T-helper 2 cell (primary cell): ENCODE measurements around the gene SNX7.

Source experiments
- DNase-seq, 5 experiments: peaks; one replicate each; pipeline versions ENCODE4 v3.0.0 to v3.0.0-alpha.2; 2012 to 2022
- total RNA-seq, 2 donors: gene quantifications; one replicate each; lab custom pipeline; 2026; lab: John Stamatoyannopoulos, UW

Gene SNX7, protein sequence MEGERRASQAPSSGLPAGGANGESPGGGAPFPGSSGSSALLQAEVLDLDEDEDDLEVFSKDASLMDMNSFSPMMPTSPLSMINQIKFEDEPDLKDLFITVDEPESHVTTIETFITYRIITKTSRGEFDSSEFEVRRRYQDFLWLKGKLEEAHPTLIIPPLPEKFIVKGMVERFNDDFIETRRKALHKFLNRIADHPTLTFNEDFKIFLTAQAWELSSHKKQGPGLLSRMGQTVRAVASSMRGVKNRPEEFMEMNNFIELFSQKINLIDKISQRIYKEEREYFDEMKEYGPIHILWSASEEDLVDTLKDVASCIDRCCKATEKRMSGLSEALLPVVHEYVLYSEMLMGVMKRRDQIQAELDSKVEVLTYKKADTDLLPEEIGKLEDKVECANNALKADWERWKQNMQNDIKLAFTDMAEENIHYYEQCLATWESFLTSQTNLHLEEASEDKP
- 0 to 1.5 reads per million in 2 donors for total RNA-seq

DNA sequence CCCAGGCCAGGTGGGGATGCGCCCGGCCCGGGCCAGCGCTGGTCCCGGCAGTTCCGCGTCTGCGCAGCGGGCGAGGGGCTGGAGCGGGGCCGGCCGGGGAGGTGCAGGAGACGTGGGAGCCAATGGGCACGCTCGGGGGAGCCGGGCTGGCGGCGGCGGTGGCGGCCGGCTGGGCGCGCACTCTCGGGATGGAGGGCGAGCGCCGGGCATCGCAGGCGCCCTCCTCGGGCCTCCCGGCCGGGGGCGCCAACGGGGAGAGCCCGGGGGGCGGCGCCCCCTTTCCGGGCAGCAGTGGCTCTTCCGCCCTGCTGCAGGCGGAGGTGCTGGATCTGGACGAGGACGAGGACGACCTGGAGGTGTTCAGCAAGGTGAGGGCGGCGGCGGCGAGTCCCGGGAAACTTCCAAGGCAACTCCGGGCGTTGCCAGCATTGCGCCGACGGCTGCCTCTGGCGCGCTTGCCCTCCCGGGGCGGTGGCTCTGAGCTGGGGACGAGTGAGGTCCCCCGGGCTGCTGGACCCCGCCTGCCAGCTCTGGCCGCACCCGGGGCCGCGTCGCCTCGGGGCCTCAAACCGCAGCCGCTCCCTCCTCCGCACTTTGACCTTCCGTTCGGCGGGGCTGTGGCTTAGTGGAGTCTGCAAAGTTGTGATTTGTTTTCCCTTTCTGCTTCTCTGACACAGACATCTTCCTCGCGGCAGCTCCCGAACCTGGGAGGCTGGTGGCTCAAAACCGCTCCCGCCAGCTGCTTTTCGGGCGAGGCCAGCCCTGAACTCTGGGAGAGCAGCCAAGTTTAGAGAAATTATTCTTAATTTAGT lies at the start of gene SNX7:
TSS of gene SNX7 (plus strand) at position 178 of the 812 bp plus-strand sequence. CDS start at position 189, 11 bp downstream.
- DNase-seq, result peak in 1 of 5 experiments; percentile 10

DNA sequence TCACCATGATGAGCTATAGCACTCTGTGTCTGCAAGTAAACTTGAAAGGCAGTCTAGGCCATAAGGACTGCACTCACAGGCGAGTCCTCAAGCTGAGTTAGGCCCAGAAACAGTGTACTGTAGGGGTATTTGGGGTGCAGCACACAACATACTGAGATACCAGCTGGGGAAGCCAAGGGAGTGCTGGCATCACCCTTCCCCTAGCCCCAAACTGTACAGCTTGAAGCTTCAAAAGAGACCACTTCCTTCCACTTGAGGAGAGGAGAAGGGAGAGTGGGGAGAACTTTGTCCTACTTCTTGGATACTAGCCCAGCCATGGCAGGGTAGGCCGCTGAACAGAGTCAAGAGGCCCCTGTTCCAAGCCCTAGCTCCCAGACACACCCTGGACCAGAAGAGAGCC lies 24.2 kb upstream of the SNX7 start:
- no peak for DNase-seq

DNA sequence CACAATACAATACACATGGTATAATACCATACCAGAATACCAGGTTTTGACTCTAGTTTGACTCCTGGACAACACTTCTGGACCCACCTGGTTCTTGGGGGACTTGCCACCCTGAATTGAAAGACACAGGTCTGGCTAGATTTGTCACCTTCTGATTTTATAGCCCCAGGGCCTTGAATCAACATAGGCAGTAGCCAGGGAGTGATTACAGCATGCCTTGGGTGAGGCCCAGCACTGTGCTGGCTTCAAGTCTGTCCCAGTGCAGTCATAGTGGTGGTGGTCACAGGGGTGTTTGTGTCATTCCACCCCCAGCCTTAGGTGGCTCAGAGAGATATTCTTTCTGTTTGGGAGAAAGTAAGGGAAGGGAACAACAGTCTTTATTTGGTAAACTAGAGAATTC lies 23.3 kb upstream of the SNX7 start:
- DNase-seq, result no peak

DNA sequence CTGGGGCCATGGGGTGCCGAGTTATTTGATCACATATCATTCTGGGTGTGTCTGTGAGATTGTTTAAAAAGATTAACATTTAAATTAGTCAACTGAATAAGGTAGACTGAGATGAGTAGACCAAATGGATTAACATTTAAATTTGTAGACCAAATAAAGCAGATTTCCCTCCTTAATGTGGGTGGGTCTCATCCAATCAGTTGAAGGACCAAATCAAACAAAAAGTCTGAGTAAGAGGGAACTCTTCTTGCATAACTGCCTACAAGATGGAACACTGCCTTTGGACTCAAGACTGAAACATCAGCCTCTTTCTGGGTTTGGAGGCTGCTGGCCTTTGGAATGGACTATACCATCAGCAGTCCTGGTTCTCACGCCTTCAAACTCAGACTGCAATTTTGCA lies 17.0 kb upstream of the SNX7 start:
- no peak for DNase-seq

DNA sequence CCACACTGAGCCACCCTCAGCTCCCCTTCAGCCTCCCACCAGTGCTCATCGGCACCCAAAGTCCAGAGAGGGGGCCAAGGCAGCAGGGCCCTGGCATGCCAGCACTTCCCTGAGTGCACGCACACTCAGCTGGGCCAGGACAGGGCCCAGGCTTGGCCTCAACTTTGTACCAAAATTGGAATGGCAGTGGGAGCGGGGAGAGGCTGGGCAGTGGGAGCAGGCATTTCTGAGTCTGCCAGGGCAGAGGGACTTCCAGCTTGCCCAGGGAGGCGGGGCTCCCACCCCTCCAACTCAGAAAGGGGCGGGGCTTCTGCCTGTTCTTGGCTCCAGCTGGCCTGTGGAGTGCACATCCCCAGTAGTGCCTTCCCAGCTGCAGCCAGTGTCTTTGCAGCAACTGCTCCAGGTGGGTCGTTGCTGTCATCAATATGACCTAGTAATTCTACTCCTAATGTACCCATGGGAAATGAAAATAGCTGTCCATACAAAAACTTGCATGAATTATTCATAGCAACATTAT lies 10.3 kb upstream of the SNX7 start:
- no peak for DNase-seq

DNA sequence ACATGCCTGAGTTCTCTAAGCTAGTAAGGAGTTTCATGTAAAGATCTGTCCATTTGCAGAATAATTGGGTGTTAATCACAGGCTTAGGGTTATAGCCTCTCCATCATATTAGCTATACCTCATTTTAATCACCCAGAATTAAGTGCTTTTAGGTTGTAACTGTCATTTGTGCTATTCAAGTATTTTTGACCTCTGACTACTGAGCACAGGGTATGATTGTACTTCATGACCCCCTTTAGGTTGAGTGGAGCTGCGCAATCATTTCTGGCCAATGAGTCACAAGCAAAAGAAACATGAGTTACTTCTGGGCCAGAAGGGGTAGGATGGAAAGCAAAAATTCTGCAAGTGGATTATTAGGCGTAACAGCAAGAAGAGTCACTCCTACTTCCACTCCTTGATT lies 8.4 kb upstream of the SNX7 start:
- no peak for DNase-seq

DNA sequence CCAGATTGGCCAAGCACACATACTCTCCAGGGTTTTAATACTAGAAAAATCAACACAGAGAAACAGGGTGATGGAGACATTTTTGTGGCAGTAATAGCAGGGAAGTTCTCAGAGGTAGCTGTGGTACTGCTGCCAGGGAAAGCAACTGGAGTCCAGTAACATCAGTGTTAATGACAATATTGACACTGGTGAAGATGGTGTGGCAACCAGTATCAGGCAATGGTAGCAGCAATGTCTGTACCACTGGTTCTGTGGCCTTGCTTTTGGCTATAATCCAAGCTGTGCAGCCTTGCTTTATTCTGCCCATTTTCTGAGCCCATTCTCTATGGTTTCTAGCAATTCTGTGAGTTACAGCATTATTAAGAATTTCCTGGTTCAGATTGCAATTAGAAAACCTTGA lies 1.6 kb upstream of the SNX7 start:
- DNase-seq, result no peak

DNA sequence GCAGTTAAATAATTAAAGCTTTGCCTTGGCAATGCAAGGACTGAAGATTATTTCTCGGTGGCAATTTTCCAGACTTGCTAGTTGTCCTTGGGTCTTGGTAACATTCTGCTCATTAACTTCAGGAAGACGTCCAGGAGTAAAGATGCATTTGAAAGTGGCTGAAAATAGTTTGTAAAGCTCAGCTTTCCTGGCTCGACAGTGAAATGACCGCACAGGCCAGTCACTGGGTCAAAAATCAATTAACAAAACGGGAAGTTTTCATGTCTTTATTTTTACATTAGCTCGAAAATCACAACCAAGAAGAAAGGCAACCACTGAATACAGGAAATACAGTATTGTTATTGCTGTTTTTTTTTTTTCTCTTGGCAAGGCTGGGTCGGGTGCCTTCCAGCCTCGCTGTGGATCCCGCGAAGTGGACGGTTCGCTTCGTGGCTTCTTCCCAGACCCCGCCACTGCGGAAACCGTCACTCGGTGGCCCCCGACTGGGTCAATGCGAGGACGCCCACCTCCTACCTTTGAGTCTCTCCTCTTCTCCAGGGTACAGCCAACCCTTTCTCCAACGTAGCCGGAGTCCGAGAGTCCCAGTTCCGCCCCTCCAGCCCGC lies 479 bp upstream of the SNX7 start:
- DNase-seq, result no peak

DNA sequence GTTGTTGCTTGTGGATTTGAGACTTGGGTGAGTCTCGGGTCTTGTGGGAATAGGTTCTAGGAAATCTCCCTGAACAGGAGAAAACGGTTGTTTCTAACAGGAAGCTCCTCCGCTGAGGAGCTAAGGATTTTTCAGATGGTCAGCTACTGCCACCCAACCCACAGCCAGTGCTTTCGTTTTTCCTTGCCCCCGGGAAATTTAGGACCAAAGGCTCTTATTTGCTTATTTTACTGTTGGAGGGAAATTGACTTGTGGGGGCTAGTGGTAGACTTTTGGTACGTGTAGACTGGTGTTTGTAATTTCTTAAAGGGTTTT lies 792 bp downstream of the SNX7 start:
- no peak for DNase-seq

DNA sequence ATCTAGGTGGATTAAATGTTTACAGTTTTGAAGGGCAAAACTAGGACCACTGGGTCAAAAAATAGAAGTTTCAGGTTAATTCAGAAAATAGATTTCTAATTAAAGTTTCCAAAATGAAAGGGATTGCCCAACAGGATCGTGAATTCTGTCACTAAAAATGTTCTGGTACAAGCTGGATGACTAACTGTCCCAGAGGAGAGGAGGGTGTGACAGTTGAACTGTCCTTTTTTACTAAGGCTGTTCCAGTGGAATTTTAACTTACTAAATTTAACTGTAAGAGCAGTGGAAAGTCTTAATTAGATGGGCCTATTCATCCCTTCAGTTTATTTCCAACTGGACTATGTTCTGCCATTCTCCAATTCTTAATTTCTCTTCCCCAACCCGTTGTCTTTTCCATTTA lies 7.2 kb downstream of the SNX7 start:
- no peak for DNase-seq

DNA sequence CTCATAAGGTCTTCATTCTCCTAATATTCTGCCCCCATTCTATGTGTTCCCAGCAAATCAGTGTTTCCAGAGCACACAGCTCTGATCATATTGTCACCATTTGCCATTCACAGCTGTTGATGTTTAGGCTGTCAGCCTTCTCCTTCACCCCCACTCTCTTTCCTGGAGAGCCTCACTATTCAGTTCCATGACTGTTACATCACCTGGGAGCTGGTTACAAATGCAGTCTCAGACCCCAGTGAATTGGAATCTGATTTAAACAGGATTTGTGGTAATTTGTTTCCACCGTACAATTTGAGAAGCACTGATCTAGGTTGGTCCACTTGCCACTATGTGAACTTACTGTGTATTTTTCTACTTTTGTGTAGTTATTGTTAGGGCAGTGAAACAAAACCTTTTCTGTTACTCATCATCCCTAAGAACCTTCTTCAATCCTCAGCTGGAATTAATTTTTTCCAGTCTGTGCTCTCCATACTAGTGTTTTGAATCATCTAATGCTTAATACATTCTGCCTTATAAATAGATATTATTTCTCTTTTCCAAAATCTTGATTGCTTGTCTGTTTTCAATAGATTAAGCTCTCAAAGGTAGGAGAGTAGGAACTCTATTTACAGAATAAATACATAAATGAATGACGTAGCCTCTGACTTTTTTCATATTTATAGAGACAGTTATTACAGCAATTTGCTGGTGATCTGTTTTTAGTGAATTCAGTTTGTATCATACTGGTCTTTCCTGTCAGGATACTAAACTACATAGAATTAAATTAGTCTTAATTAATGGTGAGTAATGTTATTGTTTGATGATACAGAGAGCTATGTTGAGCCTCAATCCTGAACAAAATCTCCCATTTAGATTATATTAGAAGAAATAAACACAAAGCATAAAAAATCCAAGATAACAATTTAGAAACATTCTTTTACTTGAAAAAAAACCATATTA lies 8.1 kb downstream of the SNX7 start:
- DNase-seq, result no peak

DNA sequence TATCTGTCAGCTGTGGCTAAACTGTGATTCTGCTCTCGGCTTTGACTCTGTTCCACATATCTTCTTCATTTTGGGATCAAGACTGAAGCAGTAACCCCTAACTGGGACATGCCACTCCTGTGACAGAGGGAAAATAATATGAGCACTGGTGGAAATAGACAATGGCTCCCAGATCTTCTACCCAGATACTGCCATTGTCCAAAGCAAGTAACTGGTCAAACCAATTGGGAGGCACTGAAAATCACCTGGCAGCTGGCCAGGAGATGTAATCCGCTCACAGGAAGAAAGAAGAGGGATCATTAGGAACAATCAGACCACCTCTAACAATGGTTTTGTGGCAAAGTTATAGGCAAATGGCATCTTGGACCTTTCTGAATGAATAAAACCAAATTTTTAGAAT lies 10.7 kb downstream of the SNX7 start:
- no peak for DNase-seq

DNA sequence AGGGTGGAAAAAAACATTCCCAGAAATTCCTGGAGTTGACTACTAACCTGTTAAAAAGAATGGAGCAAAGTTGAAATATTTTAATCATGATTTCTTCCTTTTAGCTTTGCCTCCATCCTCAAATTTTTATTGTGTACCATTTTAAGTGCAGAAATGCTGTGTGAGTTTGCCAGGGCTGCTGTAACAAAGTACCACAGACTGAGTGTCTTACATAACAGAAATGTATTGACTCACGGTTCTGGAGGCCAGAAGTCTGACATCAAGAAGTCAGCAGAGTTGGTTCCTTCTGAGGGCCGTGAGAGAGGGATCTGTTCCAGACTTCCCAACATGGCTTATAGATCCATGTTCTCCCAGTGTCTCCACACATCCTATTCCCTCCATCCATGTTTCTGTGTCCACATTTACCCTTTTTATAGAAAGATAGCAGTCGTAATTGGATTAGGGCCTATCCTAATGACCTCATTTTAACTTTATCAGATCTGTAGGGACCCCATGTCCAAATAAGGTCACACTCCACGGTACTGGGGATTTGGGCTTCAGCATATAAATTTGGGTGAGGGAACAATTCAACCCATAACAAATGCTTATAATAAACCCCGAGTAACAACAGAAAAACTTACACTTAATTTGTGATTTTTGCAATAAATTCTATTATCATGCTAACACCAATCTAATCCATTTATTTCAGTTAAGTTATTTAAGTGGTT lies 12.7 kb downstream of the SNX7 start:
- no peak for DNase-seq

DNA sequence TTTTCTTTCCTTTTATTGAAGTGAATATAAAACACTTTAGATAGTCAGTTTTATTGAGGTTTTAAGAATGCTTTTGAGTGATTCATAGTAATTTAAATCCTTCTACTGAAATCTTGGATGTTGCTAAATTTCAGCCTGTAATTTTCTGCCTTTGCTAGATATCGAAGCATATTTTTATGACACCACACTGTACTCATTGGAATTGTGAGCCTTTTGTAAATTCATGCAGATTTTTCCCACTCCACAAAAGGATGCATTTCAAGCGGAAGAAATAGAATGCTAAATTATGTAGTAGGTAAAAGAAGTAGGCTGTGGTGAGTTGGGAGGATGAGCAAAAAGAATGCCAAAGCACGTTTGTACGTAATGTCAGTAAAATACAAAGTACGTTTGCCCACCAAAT lies 13.8 kb downstream of the SNX7 start:
- no peak for DNase-seq

DNA sequence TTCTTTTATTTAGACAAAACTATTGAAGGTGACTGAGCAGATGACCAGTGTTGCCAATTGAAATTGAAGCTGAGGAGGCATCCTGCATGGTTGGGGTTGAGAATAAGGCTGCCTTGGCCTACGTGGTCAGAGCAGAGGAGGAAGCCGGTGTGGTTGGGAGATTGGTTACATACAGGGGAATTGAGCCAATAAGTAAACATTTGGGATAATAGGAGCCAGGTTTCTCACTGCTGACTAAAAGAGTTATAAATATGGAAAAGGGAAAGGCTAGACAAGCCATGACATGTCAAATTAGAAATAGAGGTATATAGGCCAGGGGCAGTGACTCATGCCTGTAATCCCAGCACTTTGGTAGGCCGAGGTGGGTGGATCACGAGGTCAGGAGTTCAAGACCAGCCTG lies 15.8 kb downstream of the SNX7 start:
- DNase-seq, result no peak

DNA sequence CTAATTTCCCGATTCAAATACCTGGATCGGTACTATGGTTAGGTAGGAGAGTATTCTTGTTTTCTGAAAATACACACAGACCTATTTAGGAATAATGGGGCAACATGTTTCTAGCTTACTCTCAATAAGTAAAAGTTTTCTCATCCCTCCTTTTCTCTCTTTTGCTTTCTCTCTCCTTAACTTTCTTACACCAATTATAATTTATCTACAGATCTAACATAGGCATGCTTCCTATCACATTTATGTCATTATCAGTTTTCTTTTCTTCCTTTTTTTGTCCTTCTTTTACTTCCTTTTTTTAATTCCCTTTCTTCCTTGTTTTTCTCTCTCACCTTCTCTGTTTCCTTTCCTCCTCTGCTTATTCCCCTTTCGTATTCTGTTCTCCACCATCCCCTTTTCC lies 20.3 kb downstream of the SNX7 start:
- DNase-seq, result no peak

DNA sequence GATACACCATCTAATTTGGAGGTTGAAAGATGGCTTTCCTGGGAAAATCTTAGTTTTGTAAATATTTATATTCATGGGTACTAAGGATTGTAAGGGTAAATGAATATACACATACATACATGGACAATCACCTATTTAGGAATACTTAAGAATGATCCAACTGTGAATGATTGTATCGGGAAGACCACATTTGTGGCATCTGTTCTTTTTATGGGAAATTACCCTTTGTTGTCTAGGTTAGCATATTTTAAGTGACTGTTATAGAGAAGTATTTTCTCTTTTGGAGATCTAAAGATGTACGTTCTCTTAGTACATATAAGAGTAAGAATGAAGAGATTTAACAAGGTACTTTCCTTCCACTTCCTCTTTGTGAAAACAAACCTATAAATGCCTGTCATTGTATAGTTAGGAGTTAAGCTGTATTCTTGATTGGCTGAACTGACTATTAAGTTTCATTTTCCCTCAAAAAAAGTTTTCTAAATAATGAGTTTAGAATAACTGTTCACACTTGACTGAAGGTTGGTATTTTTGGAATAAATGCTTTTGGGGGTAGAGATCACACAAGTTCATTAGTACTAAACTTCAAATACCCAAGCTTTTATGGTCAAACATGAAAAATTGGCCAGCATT lies 26.7 kb downstream of the SNX7 start:
- DNase-seq, result no peak

DNA sequence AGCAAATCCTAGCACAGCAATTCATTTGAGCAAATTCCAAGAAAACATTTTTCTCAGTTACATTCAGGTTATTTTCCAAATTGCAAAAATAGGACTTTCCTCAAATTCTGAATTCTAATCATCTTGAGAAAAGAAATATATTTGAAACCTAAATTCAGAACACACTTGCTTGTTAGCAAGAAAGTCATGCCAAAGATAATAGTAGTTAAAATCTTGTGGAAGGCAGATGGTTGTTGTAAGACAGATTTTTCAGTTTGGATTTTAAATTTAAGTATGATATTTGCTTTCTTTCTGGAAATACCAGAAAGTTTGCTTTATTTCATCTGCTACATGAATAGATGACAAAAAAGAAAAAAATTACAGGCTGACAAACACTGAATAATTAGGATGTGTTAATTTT lies 29.1 kb downstream of the SNX7 start:
- DNase-seq, result no peak

DNA sequence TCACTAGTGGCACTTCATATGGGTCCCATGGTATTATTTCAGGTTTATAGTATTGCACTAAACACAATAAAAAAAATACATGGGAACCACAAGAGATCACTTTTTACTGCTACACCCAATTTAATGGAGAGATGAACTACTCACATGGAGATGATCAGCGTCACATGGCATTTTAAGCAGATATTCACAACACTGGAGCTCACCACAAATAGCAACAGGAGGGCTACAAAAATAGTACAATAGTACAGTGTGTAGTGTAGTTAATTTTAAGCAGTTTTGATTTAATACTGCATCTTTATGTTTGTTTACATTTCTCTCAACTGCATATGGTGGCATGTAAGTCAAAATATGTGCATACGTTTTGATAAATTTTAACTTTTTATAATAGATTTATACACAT lies 31.0 kb downstream of the SNX7 start:
- DNase-seq, result no peak

DNA sequence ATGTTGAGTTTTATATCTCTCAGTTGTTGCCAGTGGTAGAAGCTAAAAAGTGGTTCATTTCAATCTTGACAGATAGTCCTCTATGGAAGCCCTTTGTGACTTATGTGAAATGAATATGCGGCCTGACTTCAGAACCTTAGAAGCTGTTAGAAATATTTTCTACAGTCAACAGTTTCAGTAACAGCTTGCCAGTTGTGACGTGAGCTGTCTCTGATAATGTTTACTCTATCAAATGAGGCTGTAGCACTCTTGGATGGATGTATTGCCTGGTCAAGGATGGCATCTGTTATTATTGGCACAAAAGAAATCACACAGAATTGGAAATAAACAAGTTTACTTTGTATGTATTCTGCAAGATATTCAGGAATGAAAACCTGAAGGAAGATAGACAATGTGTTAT lies 31.9 kb downstream of the SNX7 start:
- no peak for DNase-seq

DNA sequence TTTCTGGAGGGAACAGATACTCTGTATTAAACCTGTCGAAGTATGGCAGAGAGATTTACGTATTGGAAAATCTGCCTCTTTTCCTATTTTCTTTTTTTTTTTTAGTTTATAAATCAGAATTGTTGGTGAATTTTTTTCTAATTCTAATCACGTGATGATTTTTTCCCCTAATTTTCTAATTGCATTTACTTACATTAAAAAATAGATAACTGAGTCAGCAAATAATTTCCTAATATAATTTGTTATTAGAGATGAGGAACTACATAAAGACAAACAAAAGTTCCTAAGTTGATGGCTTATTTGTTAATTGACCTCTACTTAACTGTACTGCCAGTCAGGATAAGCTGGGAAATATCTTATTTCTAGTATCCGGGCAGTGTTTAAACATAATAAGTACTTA lies 34.6 kb downstream of the SNX7 start:
- DNase-seq, result no peak
